HepG2 (cell line): ENCODE measurements around the gene GRB7. TPM values are rescaled to one million over a fixed set of nuclear protein-coding genes. Genes with fewer than 3 reads are reported as not detected.
A peak's percentile ranks its signal among the peaks of the same experiment; 100 is the strongest.

Experiments
- CENPX ChIP-seq: sonication (generic); formaldehyde crosslinking; IDR thresholded peaks from 2 replicates; pipeline ENCODE4 v1.9.0; 2021; ENCODE audit warnings: mild to moderate bottlenecking, missing genetic modification reagents, moderate library complexity
- FOXK1 ChIP-seq: sonication (generic); formaldehyde crosslinking; IDR thresholded peaks from 2 replicates; pipeline ENCODE4 v1.4.0; 2020; ENCODE audit warnings: low read depth, missing genetic modification reagents, borderline replicate concordance
- HOXD1 ChIP-seq: sonication (generic); formaldehyde crosslinking; IDR thresholded peaks from 2 replicates; pipeline ENCODE4 v1.5.0; 2020; ENCODE audit warnings: missing genetic modification reagents
- KAT7 ChIP-seq: IDR thresholded peaks from 2 replicates; pipeline ENCODE4 v1.6.1; 2018; ENCODE audit warnings: borderline replicate concordance, missing compliant biosample characterization
- NFIB ChIP-seq: sonication (generic); formaldehyde crosslinking; IDR thresholded peaks from 2 replicates; pipeline ENCODE4 v1.9.0; 2021; ENCODE audit warnings: missing genetic modification reagents, mild to moderate bottlenecking, borderline replicate concordance
- SAP130 ChIP-seq: IDR thresholded peaks from 2 replicates; pipeline ENCODE4 v1.6.1; 2016; ENCODE audit warnings: low read depth
- SRSF1 ChIP-seq: fragments of 200-400 bp; formaldehyde crosslinking; optimal IDR thresholded peaks from 2 replicates; pipeline ENCODE3; 2017; ENCODE audit warnings: mild to moderate bottlenecking, low read depth, low read length, moderate library complexity
- SRSF4 ChIP-seq: fragments of 200-400 bp; formaldehyde crosslinking; IDR thresholded peaks from one replicate; pipeline ENCODE4 v1.6.1; 2018; ENCODE audit warnings: mild to moderate bottlenecking, low read depth, low read length, moderate library complexity; ENCODE audit not compliant: poor library complexity, severe bottlenecking
- XBP1 ChIP-seq: sonication (generic); formaldehyde crosslinking; IDR thresholded peaks from 2 replicates; pipeline ENCODE4 v1.5.0; 2020; ENCODE audit warnings: missing genetic modification reagents
- ZNF446 ChIP-seq: sonication (generic); formaldehyde crosslinking; IDR thresholded peaks from 2 replicates; pipeline ENCODE4 v1.5.0; 2020; ENCODE audit warnings: mild to moderate bottlenecking, missing genetic modification reagents
- ZNF577 ChIP-seq: sonication (generic); formaldehyde crosslinking; IDR thresholded peaks from 2 replicates; pipeline ENCODE4 v1.4.0; 2020; ENCODE audit warnings: mild to moderate bottlenecking, low read depth, missing genetic modification reagents, borderline replicate concordance
- ZNF607 ChIP-seq: sonication (generic); formaldehyde crosslinking; IDR thresholded peaks from 2 replicates; pipeline ENCODE4 v1.5.1; 2020; ENCODE audit warnings: missing genetic modification reagents, mild to moderate bottlenecking, borderline replicate concordance
- ZNF883 ChIP-seq: sonication (generic); formaldehyde crosslinking; IDR thresholded peaks from 2 replicates; pipeline ENCODE4 v1.5.1; 2020; ENCODE audit warnings: mild to moderate bottlenecking, missing genetic modification reagents; ENCODE audit errors: not compliant biosample characterization
- polyA plus RNA-seq, 8 experiments: library from polyadenylated mRNA; depleted of rRNA in 3 of 8; stranded (reverse) in 7 of 8; unstranded in 1 of 8; fragments of >200 nt; fragmentation: Illumina TruSeq in 4 of 8; extraction: Trizol in 4 of 8; gene quantifications; 2 replicates each; pipeline versions ENCODE4 v1.2.1 to v1.2.3, GENCODE V29; 2011 to 2016; ENCODE audit warnings: low read depth in 4 of 8, missing spikeins in 1 of 8, mixed read lengths in 1 of 8; ENCODE audit not compliant: insufficient read depth in 1 of 8
- total RNA-seq, 5 experiments: library from RNA; depleted of rRNA; stranded (reverse); fragments of >200 nt; fragmentation: Illumina TruSeq; extraction: Trizol; gene quantifications; 2 replicates each; pipeline ENCODE4 v1.2.3, GENCODE V29; 2016; ENCODE audit warnings: low read depth in 1 of 5
- TF ChIP-seq, protein P1 (sequence below): sonication (generic); formaldehyde crosslinking; IDR thresholded peaks from 2 replicates; pipeline ENCODE4 v1.5.1; 2020; ENCODE audit warnings: missing genetic modification reagents, mild to moderate bottlenecking, borderline replicate concordance
- TF ChIP-seq, protein P2 (sequence below): sonication (generic); formaldehyde crosslinking; IDR thresholded peaks from 2 replicates; pipeline ENCODE4 v1.4.0; 2020; ENCODE audit warnings: mild to moderate bottlenecking, missing genetic modification reagents
- TF ChIP-seq, protein P3 (sequence below): sonication (generic); formaldehyde crosslinking; IDR thresholded peaks from 2 replicates; pipeline ENCODE4 v1.8.0; 2022; ENCODE audit warnings: mild to moderate bottlenecking, missing genetic modification reagents

Gene GRB7
- total and polyA plus RNA-seq, 2 of the 13 experiments (the other 11 are each of a cell fraction or from before 2014, with no cell fraction given), result 60.2 to 77.7 TPM

DNA sequence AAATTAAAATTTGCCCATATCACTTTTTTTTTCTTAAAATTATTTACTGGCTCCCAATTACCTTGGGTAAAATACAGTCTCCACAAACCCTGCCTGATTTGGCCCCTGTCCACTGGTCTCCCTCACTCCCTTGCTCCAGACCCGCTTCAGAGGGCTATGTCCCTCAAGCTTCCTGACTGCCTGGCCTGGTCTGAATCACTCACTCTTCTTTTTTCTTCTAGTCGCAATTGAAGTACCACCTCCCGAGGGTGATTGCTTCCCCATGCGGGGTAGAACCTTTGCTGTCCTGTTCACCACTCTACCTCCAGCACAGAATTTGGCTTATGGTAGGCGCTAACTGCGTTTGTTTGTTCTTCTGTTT is 49.3 kb upstream of the GRB7 start (continued):
- TF ChIP-seq CENPX, result no peak
- TF ChIP-seq SAP130 (CRISPR knock-in tag), result 0 out of 2 replicates have a peak, but pooled peaks have one; percentile 9
- no peak for TF ChIP-seq ZNF607
- TF ChIP-seq SRSF1, result no peak
- no peak for TF ChIP-seq HOXD1 (CRISPR knock-in tag)
- no peak for TF ChIP-seq ZNF446 (CRISPR knock-in tag)
- no peak for TF ChIP-seq FOXK1
- 0 out of 2 replicates have a peak, but pooled peaks have one; percentile 50 for TF ChIP-seq ZNF577 (CRISPR knock-in tag)
- no peak for TF ChIP-seq NFIB (CRISPR knock-in tag)
- no peak for TF ChIP-seq KAT7
- TF ChIP-seq ZNF883 (CRISPR knock-in tag), result no peak
- no peak for TF ChIP-seq XBP1 (CRISPR knock-in tag)
- TF ChIP-seq, protein P1, sequence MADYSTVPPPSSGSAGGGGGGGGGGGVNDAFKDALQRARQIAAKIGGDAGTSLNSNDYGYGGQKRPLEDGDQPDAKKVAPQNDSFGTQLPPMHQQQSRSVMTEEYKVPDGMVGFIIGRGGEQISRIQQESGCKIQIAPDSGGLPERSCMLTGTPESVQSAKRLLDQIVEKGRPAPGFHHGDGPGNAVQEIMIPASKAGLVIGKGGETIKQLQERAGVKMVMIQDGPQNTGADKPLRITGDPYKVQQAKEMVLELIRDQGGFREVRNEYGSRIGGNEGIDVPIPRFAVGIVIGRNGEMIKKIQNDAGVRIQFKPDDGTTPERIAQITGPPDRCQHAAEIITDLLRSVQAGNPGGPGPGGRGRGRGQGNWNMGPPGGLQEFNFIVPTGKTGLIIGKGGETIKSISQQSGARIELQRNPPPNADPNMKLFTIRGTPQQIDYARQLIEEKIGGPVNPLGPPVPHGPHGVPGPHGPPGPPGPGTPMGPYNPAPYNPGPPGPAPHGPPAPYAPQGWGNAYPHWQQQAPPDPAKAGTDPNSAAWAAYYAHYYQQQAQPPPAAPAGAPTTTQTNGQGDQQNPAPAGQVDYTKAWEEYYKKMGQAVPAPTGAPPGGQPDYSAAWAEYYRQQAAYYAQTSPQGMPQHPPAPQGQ (CRISPR knock-in tag), result no peak
- TF ChIP-seq, protein P2, sequence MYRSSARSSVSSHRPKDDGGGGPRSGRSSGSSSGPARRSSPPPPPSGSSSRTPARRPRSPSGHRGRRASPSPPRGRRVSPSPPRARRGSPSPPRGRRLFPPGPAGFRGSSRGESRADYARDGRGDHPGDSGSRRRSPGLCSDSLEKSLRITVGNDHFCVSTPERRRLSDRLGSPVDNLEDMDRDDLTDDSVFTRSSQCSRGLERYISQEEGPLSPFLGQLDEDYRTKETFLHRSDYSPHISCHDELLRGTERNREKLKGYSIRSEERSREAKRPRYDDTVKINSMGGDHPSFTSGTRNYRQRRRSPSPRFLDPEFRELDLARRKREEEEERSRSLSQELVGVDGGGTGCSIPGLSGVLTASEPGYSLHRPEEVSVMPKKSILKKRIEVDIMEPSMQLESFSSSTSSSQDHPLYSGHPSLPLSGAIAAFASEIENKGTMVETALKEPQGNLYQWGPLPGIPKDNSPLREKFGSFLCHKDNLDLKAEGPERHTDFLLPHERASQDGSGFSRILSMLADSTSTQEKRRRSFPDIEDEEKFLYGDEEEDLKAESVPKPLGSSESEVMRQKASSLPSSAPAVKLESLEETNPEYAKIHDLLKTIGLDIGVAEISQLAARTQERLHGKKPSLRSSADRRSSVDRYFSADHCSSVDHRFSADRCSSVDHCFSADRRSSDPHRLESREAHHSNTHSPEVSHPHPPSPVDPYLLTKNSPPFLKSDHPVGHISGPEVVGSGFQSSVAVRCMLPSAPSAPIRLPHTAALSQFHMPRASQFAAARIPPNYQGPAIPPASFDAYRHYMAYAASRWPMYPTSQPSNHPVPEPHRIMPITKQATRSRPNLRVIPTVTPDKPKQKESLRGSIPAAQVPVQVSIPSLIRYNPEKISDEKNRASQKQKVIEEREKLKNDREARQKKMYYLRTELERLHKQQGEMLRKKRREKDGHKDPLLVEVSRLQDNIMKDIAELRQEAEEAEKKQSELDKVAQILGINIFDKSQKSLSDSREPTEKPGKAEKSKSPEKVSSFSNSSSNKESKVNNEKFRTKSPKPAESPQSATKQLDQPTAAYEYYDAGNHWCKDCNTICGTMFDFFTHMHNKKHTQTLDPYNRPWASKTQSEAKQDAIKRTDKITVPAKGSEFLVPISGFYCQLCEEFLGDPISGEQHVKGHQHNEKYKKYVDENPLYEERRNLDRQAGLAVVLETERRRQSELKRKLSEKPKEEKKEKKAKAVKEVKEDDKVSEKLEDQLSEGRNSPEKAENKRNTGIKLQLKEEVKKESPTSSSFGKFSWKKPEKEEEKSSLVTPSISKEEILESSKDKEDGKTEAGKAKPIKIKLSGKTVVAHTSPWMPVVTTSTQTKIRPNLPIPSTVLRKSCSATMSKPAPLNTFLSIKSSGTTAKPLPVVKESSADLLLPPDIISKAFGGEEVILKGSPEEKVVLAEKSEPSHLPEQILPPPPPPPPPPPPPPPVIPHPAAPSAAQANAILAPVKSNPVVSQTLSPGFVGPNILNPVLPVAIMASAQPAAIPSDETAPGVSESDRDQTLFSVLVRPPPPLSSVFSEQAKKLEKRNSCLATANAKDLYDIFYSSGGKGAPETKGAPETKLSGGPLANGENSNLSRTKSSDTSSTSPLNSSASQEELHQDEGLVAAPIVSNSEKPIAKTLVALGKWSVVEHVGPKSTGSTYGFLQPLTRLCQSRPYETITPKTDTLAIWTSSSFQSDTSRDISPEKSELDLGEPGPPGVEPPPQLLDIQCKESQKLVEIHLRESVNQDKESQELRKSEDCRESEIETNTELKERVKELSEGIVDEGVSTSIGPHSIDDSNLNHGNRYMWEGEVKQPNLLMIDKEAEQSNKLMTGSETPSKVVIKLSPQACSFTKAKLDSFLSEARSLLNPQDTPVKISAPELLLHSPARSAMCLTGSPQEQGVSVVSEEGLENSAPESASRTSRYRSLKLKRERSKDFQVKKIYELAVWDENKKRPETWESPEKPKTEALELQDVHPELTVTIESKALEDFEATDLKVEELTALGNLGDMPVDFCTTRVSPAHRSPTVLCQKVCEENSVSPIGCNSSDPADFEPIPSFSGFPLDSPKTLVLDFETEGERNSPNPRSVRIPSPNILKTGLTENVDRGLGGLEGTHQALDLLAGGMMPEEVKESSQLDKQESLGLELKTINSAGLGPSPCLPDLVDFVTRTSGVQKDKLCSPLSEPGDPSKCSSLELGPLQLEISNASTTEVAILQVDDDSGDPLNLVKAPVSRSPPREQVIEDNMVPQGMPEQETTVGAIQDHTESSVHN (CRISPR knock-in tag), result 0 out of 2 replicates have a peak, but pooled peaks have one; percentile 42
- TF ChIP-seq SRSF4, result no peak
- TF ChIP-seq, protein P3, sequence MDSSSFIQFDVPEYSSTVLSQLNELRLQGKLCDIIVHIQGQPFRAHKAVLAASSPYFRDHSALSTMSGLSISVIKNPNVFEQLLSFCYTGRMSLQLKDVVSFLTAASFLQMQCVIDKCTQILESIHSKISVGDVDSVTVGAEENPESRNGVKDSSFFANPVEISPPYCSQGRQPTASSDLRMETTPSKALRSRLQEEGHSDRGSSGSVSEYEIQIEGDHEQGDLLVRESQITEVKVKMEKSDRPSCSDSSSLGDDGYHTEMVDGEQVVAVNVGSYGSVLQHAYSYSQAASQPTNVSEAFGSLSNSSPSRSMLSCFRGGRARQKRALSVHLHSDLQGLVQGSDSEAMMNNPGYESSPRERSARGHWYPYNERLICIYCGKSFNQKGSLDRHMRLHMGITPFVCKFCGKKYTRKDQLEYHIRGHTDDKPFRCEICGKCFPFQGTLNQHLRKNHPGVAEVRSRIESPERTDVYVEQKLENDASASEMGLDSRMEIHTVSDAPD, result no peak
